GM23248 (cell line): Measurements from ENCODE around the gene POLRMT. TPM values are rescaled to one million over a fixed set of nuclear protein-coding genes. Genes with fewer than 3 reads are reported as not detected.

Experiments
- DNase-seq: peaks from one replicate; pipeline ENCODE4 v3.0.0-alpha.2; 2015
- H2AFZ ChIP-seq: fragments of 200-600 bp; sonication (generic); 2 replicates; pipeline ENCODE4 v1.6.1; 2016; ENCODE audit warnings: antibody characterized with exemption
- H3F3A ChIP-seq: fragments of 200-600 bp; sonication (generic); 2 replicates; pipeline ENCODE4 v1.6.1; 2016; ENCODE audit warnings: mild to moderate bottlenecking, antibody characterized with exemption, mixed run types; ENCODE audit not compliant: insufficient read depth
- H3K27ac ChIP-seq: fragments of 200-600 bp; sonication (generic); 2 replicates; pipeline ENCODE4 v1.5.1; 2016; ENCODE audit warnings: mild to moderate bottlenecking
- H3K27me3 ChIP-seq: fragments of 200-600 bp; sonication (generic); replicated peaks from 2 replicates; pipeline ENCODE4 v1.6.1; 2016; ENCODE audit warnings: mild to moderate bottlenecking; ENCODE audit not compliant: insufficient read depth
- H3K36me3 ChIP-seq: fragments of 200-600 bp; sonication (generic); 2 replicates; pipeline ENCODE4 v1.6.1; 2016; ENCODE audit warnings: low read depth, mild to moderate bottlenecking
- H3K4me1 ChIP-seq: fragments of 200-600 bp; sonication (generic); 2 replicates; pipeline ENCODE4 v1.6.1; 2016; ENCODE audit warnings: mild to moderate bottlenecking; ENCODE audit not compliant: insufficient read depth
- H3K4me2 ChIP-seq: fragments of 200-600 bp; sonication (generic); one replicate; pipeline ENCODE4 v1.6.1; 2016; ENCODE audit warnings: mild to moderate bottlenecking; ENCODE audit not compliant: unreplicated experiment
- H3K4me3 ChIP-seq: fragments of 200-600 bp; sonication (generic); 2 replicates; pipeline ENCODE4 v1.5.1; 2016; ENCODE audit warnings: mild to moderate bottlenecking
- H3K79me2 ChIP-seq: fragments of 200-600 bp; sonication (generic); 2 replicates; pipeline ENCODE4 v1.6.1; 2016; ENCODE audit warnings: mild to moderate bottlenecking; ENCODE audit not compliant: insufficient read depth
- H3K9ac ChIP-seq: fragments of 200-600 bp; sonication (generic); 2 replicates; pipeline ENCODE4 v1.6.1; 2016; ENCODE audit warnings: mild to moderate bottlenecking
- H3K9me2 ChIP-seq: fragments of 200-600 bp; sonication (generic); 2 replicates; pipeline ENCODE4 v1.6.1; 2016; ENCODE audit warnings: mixed run types, mild to moderate bottlenecking, moderate library complexity; ENCODE audit not compliant: insufficient read depth
- H3K9me3 ChIP-seq: fragments of 200-600 bp; sonication (generic); one replicate; pipeline ENCODE4 v1.6.1; 2017; ENCODE audit warnings: low read depth
- H4K20me1 ChIP-seq: fragments of 200-600 bp; sonication (generic); 2 replicates; pipeline ENCODE4 v1.6.0; 2016; ENCODE audit not compliant: insufficient read depth
- EZH2 ChIP-seq: fragments of 200-600 bp; sonication (generic); IDR thresholded peaks from 2 replicates; pipeline ENCODE4 v1.6.1; 2018; ENCODE audit warnings: antibody characterized with exemption, mild to moderate bottlenecking; ENCODE audit not compliant: insufficient read depth, poor library complexity, severe bottlenecking
- EZH2phosphoT487 ChIP-seq: fragments of 200-600 bp; sonication (generic); IDR thresholded peaks from 2 replicates; pipeline ENCODE4 v1.6.1; 2018; ENCODE audit warnings: antibody characterized with exemption, moderate library complexity, mild to moderate bottlenecking, low read depth; ENCODE audit not compliant: insufficient read depth
- WGBS, 2 experiments: methylation state at CpG; one replicate each; pipeline ENCODE4 v1.1.6; 2015 to 2017; ENCODE audit warnings: low lambda C conversion rate in 2 of 2, low coverage in 1 of 2; ENCODE audit errors: missing lambda C conversion rate in 2 of 2; 5-methylcytosine and 5-hydroxymethylcytosine counted together
- in situ Hi-C: fragments of 300-500 bp; cut with MboI; formaldehyde crosslinking; loops from 2 replicates; pipeline ENCODE4 v1.15.0; 2020
- polyA plus RNA-seq: library from polyadenylated mRNA; unstranded; fragments of >200 nt; fragmentation: Nextera tagmentation; extraction: Ambion mirVana; gene quantifications from 2 replicates; pipeline ENCODE4 v1.2.1, GENCODE V29; 2016
- total RNA-seq: library from RNA; depleted of rRNA; stranded (reverse); fragments of >200 nt; shearing (Covaris generic); gene quantifications from 2 replicates; pipeline ENCODE4 v1.2.3, GENCODE V29; 2014

The POLRMT gene
- total and polyA plus RNA-seq, 2 experiments from 2014 or later: 23.6 to 36.2 TPM

- H3F3A ChIP-seq: no peaks in the 10 kb centered on the region
- no peak overlapping the region for H3K4me3 ChIP-seq
- no peak overlapping the region for H2AFZ ChIP-seq
- no peaks in the 10 kb centered on the region for H3K36me3 ChIP-seq
- H3K79me2 ChIP-seq: peaks cover 97% of the 10 kb centered on the region
- no peak overlapping the region for H3K27ac ChIP-seq
- 89 to 91% methylated on average over 16 to 17 of the region's 17 CpGs for WGBS, 2 experiments
- TF ChIP-seq EZH2 (no peak), EZH2phosphoT487 (no peak)
- in situ Hi-C loops: no loop called here
- no peak overlapping the region for H3K9ac ChIP-seq
- H3K4me1 ChIP-seq: peaks cover 3% of the 10 kb centered on the region; the same call in 1 of the 2 replicates
- H3K4me2 ChIP-seq: no peak overlapping the region
- H3K9me2 ChIP-seq: no peaks in the 10 kb centered on the region
- DNase-seq: no peak
- H4K20me1 ChIP-seq: no peaks in the 10 kb centered on the region
- H3K27me3 ChIP-seq: no peaks in the 10 kb centered on the region
- no peaks in the 10 kb centered on the region for H3K9me3 ChIP-seq
Measured at GRCh38 chr19:653425-653824, 20.1 kb upstream of the POLRMT start.

GRCh38 chr19:652467-653389, 19.4 kb upstream of the POLRMT start:
- H3K9me2 ChIP-seq: no peaks in the 10 kb centered on the region
- no peak overlapping the region for H3K4me2 ChIP-seq
- no peaks in the 10 kb centered on the region for H4K20me1 ChIP-seq
- no peaks in the 10 kb centered on the region for H3K27me3 ChIP-seq
- in situ Hi-C loops: no loop called here
- H3K27ac ChIP-seq: no peak overlapping the region
- no peaks in the 10 kb centered on the region for H3K4me1 ChIP-seq
- H3K4me3 ChIP-seq: no peak overlapping the region
- no peak for DNase-seq
- no peaks in the 10 kb centered on the region for H3F3A ChIP-seq
- no peak overlapping the region for H2AFZ ChIP-seq
- peaks cover 91% of the 10 kb centered on the region for H3K79me2 ChIP-seq
- WGBS, 2 experiments: 92 to 93% methylated on average over 49 to 53 of the region's 54 CpGs
- no peak overlapping the region for H3K9ac ChIP-seq
- no peak for TF ChIP-seq EZH2phosphoT487
- TF ChIP-seq EZH2: no peak
- H3K9me3 ChIP-seq: no peaks in the 10 kb centered on the region
- no peaks in the 10 kb centered on the region for H3K36me3 ChIP-seq

GRCh38 chr19:651991-652390, 18.7 kb upstream of the POLRMT start:
- WGBS, 2 experiments: 91 to 92% methylated on average over 14 to 24 of the region's 24 CpGs
- no peak overlapping the region for H2AFZ ChIP-seq
- H3K4me2 ChIP-seq: no peak overlapping the region
- H3K27ac ChIP-seq: no peak overlapping the region
- H4K20me1 ChIP-seq: no peaks in the 10 kb centered on the region
- H3K9ac ChIP-seq: no peak overlapping the region
- no peak for DNase-seq
- peaks cover 4% of the 10 kb centered on the region; the same call in 1 of the 2 replicates for H3K36me3 ChIP-seq
- no peak overlapping the region for H3K4me3 ChIP-seq
- no peaks in the 10 kb centered on the region for H3K4me1 ChIP-seq
- no peaks in the 10 kb centered on the region for H3K27me3 ChIP-seq
- no peak for TF ChIP-seq EZH2phosphoT487
- TF ChIP-seq EZH2: no peak
- H3K79me2 ChIP-seq: peaks cover 87% of the 10 kb centered on the region
- in situ Hi-C loops: no loop called here
- H3K9me2 ChIP-seq: no peaks in the 10 kb centered on the region
- no peaks in the 10 kb centered on the region for H3F3A ChIP-seq
- H3K9me3 ChIP-seq: no peaks in the 10 kb centered on the region

- Histone ChIP-seq H3K27ac (no peak overlapping the region), H2AFZ (no peak overlapping the region), H3K9ac (no peak overlapping the region), H3F3A (no peaks in the 10 kb centered on the region), H3K9me2 (no peaks in the 10 kb centered on the region), H3K9me3 (no peaks in the 10 kb centered on the region), H4K20me1 (no peaks in the 10 kb centered on the region), H3K4me2 (no peak overlapping the region), H3K27me3 (no peaks in the 10 kb centered on the region), H3K4me3 (no peak overlapping the region), H3K79me2 (peaks cover 81% of the 10 kb centered on the region), H3K36me3 (peaks cover 7% of the 10 kb centered on the region; the same call in 1 of the 2 replicates), H3K4me1 (no peaks in the 10 kb centered on the region)
- WGBS, 2 experiments: 88 to 91% methylated on average over 33 to 56 of the region's 58 CpGs
- TF ChIP-seq EZH2: no peak
- TF ChIP-seq EZH2phosphoT487: no peak
- in situ Hi-C loops: no loop called here
- DNase-seq: no peak
Measured at GRCh38 chr19:651114-651818, 17.9 kb upstream of the POLRMT start.
